NT2/D1 (cell line): ENCODE data around the gene CNKSR3.

ENCODE experiments used
- SUZ12 ChIP-seq: IDR thresholded peaks from 2 replicates; pipeline ENCODE4 v1.6.1; 2011; ENCODE audit not compliant: insufficient read length, insufficient read depth; ENCODE audit errors: extremely low read depth
- YY1 ChIP-seq: IDR thresholded peaks from 2 replicates; pipeline ENCODE4 v1.6.1; 2011; ENCODE audit not compliant: insufficient read length, insufficient read depth

DNA sequence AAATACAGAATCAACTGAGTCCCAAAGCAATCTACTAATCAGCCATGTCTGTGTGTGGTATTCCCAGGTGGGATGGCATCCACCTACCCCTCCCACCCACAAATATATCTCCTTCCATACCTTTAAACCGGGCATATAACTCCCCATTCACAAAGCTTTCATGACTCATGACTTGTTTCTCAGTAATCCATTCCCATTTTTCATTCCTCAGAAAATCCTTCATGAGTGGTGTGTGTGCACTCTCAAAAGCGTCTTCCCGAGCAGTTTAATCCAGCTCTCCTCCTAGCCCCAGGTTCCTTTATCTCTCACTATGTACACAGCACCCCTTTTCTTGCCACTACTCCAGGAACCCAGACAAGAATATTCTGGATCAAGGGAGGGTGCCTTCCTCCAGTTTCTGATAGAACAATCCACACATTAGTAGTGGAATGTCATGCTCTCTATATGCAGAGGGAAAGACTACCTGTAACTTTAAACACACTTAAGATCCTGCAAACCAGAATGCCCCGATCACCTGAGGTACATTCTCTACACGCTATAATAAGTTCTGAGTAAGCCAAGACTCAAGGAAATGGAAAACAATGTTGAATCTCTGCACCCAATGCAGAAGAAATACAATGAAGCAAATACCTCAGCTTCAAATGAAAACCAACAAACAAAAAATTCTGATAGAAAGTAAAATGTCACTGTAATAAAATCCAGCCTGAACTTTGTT is 98.2 kb downstream of the CNKSR3 start:
- TF ChIP-seq YY1 (no peak), SUZ12 (no peak)
